Astrocyte of the cerebellum (primary cell): ENCODE measurements around the gene GPR61.
A peak's percentile ranks its signal among the peaks of the same experiment; 100 is the strongest.

Experiments used
- DNase-seq: peaks from one replicate; pipeline ENCODE4 v3.0.0-alpha.2; 2011; ENCODE audit warnings: low read depth
- H3K4me3 ChIP-seq: 2 replicates; pipeline ENCODE4 v1.5.1; 2011; ENCODE audit warnings: mild to moderate bottlenecking, low read depth, low read length, moderate library complexity
- in situ Hi-C: cut with HindIII; loops from 2 replicates; pipeline ENCODE4 v1.10.0; 2017; ENCODE audit warnings: low sequenced_read_pairs
- TF ChIP-seq, protein P1 (sequence below): IDR thresholded peaks from 2 replicates; pipeline ENCODE4 v1.5.1; 2012; ENCODE audit warnings: low read length, low read depth, moderate library complexity, mild to moderate bottlenecking; ENCODE audit errors: missing control alignments

Gene GPR61

DNA sequence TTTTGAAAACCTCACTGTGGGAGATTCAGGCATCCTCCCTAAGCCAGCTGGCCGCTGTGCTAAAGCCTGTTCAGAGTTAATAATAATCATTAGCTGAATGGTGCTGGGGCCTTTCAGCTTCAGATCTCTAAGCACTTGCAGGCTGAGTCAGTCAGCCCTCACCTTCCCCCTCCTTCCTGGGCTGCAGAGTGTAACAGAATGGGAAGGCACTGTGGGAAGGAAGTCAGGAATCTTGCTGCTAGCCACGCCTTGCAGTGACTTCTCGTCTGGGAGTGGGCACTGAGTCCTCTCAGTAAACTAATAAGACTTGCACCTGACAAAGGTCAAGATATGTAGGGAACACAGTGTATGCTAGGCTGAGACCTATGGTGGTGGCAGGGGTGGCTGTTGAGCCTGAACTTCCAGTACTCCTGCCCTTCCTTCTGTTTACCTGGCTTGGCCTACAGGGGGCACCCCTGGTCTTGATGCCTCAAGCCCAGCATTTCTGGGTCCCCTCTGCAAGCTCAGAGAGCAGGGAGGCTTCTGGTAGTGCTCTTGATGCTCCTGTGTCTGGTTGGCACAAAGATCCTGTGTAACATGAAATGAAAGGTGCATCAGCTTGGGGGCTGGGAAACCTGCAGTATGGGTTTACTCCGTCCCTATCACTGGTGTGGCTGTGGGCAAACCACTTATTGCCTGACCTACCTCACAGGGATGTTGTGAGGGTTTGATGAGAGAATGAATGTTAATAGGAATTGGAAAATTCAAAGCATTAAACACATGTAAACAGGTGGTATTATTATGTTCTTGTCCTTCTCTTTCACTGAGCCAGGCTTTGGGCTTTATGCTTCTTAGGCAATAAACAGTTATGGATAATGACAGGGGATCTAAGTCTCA is 39.8 kb upstream of the GPR61 start:
- H3K4me3 ChIP-seq = no peak overlapping the region
- TF ChIP-seq, protein P1, sequence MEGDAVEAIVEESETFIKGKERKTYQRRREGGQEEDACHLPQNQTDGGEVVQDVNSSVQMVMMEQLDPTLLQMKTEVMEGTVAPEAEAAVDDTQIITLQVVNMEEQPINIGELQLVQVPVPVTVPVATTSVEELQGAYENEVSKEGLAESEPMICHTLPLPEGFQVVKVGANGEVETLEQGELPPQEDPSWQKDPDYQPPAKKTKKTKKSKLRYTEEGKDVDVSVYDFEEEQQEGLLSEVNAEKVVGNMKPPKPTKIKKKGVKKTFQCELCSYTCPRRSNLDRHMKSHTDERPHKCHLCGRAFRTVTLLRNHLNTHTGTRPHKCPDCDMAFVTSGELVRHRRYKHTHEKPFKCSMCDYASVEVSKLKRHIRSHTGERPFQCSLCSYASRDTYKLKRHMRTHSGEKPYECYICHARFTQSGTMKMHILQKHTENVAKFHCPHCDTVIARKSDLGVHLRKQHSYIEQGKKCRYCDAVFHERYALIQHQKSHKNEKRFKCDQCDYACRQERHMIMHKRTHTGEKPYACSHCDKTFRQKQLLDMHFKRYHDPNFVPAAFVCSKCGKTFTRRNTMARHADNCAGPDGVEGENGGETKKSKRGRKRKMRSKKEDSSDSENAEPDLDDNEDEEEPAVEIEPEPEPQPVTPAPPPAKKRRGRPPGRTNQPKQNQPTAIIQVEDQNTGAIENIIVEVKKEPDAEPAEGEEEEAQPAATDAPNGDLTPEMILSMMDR = peak; percentile 52
- in situ Hi-C loops = no loop called here
- no peak for DNase-seq

DNA sequence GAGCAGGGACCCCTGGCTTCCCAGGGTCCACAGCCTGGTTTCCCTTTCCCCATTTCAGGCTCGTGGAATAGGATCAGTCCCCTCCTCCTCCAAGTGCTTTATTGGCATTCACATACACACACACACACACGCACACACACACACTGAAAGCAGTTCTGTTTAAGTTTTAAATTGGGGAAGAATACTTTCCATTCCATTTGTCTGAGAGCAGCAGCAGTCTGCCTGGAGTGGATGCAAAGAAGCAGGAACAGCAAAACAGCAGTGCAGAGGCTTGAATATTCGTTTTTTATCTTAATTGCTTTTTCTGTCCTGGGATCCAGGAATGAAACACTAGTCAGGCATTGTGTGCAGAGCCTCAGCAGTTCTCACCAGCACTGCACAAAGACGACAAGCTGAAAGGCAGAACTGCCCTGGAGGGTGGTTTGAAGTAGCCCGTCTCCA is 38.7 kb upstream of the GPR61 start:
- no peak for DNase-seq
- in situ Hi-C loops = no loop called here
- TF ChIP-seq, protein P1 = no peak
- H3K4me3 ChIP-seq = no peak overlapping the region

DNA sequence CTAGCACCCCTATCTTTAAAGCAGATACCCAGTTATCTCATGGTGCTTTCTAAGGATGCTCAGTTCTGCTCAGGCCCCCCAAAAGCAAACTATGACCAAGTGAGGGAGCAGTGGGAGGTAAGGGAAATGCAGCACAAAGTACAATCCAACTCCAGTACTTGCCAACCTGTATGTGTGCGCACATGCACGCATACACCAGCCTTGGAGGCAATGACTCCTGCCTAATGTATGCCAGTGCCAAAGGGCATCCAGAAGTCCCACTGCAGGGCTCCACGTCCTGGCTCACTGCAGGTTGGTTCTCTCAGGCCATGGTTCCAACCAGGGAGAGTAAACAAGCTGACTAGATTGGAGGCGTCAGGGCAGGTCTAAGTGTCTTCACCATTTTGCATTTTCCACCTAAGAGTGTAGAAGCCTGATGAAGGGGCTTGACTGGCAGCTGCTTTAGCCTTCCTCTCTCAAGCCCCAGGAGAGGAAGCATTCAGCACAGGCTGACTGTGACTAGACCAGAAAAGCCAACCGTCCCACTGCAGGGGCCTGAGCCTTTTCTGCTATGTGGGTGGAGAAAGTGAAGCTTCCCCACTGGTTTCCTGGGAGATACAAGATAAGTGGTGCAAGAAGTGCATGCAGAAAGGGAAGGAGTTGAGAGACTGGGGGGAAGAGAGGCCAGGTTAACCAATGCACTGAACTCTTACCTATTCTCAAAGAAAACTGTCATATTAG is 37.9 kb upstream of the GPR61 start:
- in situ Hi-C loops = no loop called here
- TF ChIP-seq, protein P1 = no peak
- DNase-seq = no peak
- H3K4me3 ChIP-seq = no peak overlapping the region

DNA sequence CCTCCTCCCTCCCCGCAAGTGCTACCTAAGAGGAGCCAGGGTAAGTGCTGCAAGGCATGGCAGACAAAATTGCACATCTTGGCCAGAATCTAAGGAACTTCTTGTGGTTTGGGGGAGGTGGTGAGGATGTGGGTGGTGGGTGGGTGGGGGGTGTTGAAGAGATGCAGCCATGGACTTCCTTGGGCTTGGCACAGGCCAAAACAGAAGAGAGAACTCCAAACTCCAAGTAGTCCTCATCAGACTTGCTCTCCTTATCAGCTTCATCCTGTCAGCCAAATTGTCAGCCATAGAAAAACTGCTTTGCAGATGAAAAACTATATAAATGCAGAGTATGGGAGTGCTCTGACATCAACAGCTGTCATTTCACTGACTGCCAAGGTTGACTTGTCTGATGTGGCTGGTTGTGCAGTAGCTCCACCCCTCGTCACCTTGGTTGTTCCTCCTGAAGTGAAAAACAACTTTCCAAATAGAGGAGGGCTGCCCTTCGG is 37.3 kb upstream of the GPR61 start:
- H3K4me3 ChIP-seq = no peak overlapping the region
- in situ Hi-C loops = no loop called here
- TF ChIP-seq, protein P1 = no peak
- DNase-seq = no peak

DNA sequence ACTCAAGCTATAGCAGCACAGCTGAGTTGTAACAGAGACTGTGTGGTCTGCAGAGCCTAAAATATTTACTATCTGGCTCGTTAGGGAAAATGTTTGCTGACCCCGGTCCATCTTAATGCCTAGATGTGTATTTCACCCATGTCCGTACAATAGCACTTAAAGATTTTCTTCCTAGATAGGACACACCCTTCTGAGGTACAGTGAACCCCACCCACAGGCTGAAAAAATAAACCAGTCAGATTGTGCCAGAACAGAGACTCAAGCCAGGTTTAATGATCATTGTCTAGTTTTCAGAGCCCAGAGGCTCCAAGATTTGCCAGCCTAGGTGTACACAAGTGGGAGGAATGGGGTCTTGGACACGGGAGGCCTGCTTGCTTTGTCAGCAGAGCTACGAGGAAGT is 35.7 kb upstream of the GPR61 start:
- in situ Hi-C loops = no loop called here
- TF ChIP-seq, protein P1 = no peak
- DNase-seq = no peak
- no peak overlapping the region for H3K4me3 ChIP-seq

DNA sequence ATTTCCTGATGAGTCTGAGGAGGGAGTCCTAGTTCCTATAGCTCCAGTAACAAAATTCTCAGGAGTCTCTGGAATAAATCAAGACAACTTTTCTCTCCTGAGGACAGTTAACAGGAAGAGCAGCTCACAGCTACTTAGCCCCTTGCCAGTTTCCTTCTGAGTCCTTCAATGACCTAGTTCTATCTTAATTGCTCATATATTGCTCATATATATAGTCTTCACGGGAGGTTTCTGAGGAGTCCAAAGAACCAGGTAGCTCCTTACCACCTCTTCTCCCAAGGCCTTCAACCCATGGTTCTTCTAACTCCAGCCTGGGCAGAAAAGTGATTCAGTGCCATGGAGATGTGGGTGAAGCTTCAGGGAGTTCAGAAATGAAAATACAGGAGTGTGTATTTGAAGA is 34.7 kb upstream of the GPR61 start:
- H3K4me3 ChIP-seq = no peak overlapping the region

More for the DNA sequence above, 34.7 kb upstream of the GPR61 start:
- in situ Hi-C loops = no loop called here
- no peak for DNase-seq
- TF ChIP-seq, protein P1 = no peak
